T-cell (primary cell): ENCODE measurements around the gene MFAP2. TPM values are rescaled to one million over a fixed set of nuclear protein-coding genes. Genes with fewer than 3 reads are reported as not detected.
"Not testable (repeated sequence)": the region's sequence is repeated elsewhere in the genome, so short reads cannot be mapped to it uniquely, and the experiment has no call there.

Source experiments
- ATAC-seq, 4 experiments: fragments of 200-7000 bp in 3 of 4; fragments of 150-1000 bp in 1 of 4; cut with Tn5 transposase; replicated peaks in 1 of 4; 1 replicate in 3 of 4; 2 replicates in 1 of 4; pipeline ENCODE4 v1.10.0; 2021; ENCODE audit warnings: moderate library complexity in 3 of 4, mild to moderate bottlenecking in 2 of 4, moderate number of reproducible peaks in 1 of 4
- CTCF ChIA-PET, 2 donors: fragments of 300-600 bp; sonication (Branson Sonifier 250); formaldehyde crosslinking; loops; one replicate each; lab custom pipeline; 2022; ENCODE audit warnings: antibody characterized with exemption in 2 of 2; lab: Charles Lee
- POLR2A ChIA-PET, 2 donors: fragments of 300-600 bp; sonication (Branson Sonifier 250); formaldehyde crosslinking; loops; one replicate each; lab custom pipeline; 2022; ENCODE audit warnings: antibody characterized with exemption in 2 of 2; lab: Charles Lee
- DNase-seq, 35 experiments: peaks; one replicate each; pipeline versions ENCODE4 v3.0.0 to v3.0.0-alpha.2; 2013 to 2023
- H3K27ac ChIP-seq: one replicate; pipeline ENCODE4 v1.5.1; 2013; ENCODE audit warnings: low read length
- H3K27me3 ChIP-seq, 2 experiments: replicated peaks in 1 of 2; 1 replicate in 1 of 2; 2 replicates in 1 of 2; pipeline versions ENCODE4 v1.6.1 to v1.7.0; 2013; ENCODE audit warnings: low read length in 1 of 2, mixed read lengths in 1 of 2; ENCODE audit not compliant: control insufficient read depth in 2 of 2, insufficient read depth in 2 of 2; ENCODE audit errors: extremely low read depth in 1 of 2
- H3K36me3 ChIP-seq, 2 donors: 1 replicate in 1 of 2; 2 replicates in 1 of 2; pipeline versions ENCODE4 v1.6.1 to v1.7.0; 2013; ENCODE audit warnings: low read length in 1 of 2; ENCODE audit not compliant: control insufficient read depth in 2 of 2, insufficient read depth in 1 of 2; ENCODE audit errors: extremely low read depth in 1 of 2
- H3K4me1 ChIP-seq, 2 experiments: 1 replicate in 1 of 2; 2 replicates in 1 of 2; pipeline versions ENCODE4 v1.6.1 to v1.7.0; 2013; ENCODE audit warnings: low read length in 2 of 2, mixed read lengths in 1 of 2; ENCODE audit not compliant: insufficient read depth in 2 of 2, control insufficient read depth in 1 of 2; ENCODE audit errors: extremely low read depth in 1 of 2
- H3K4me3 ChIP-seq, 2 donors: 1 replicate in 1 of 2; 2 replicates in 1 of 2; pipeline versions ENCODE4 v1.5.1 to v1.7.0; 2013; ENCODE audit warnings: mild to moderate bottlenecking in 2 of 2, low read length in 1 of 2, moderate library complexity in 1 of 2; ENCODE audit not compliant: control insufficient read depth in 1 of 2; ENCODE audit errors: extremely low read depth in 1 of 2
- H3K9me3 ChIP-seq: 2 replicates; pipeline ENCODE4 v1.7.0; 2013
- H3K27ac Mint-ChIP-seq, 2 donors: one replicate each; pipeline ENCODE4 v1.8.0; 2020 to 2021; ENCODE audit warnings: mild to moderate bottlenecking in 2 of 2, mixed read lengths in 2 of 2
- H3K27me3 Mint-ChIP-seq, 2 donors: one replicate each; pipeline ENCODE4 v1.8.0; 2021 to 2022; ENCODE audit warnings: mixed read lengths in 2 of 2
- H3K36me3 Mint-ChIP-seq: one replicate; pipeline ENCODE4 v1.8.0; 2021; ENCODE audit warnings: mixed read lengths
- H3K4me1 Mint-ChIP-seq, 3 donors: one replicate each; pipeline ENCODE4 v1.8.0; 2020 to 2022; ENCODE audit warnings: mixed read lengths in 3 of 3, mild to moderate bottlenecking in 1 of 3
- H3K4me3 Mint-ChIP-seq, 3 donors: one replicate each; pipeline ENCODE4 v1.8.0; 2020 to 2022; ENCODE audit warnings: mild to moderate bottlenecking in 3 of 3, mixed read lengths in 3 of 3, moderate library complexity in 3 of 3
- H3K9me3 Mint-ChIP-seq, 3 donors: one replicate each; pipeline ENCODE4 v1.8.0; 2020 to 2022; ENCODE audit warnings: mixed read lengths in 3 of 3
- WGBS: methylation state at CpG from one replicate; pipeline ENCODE4 v1.1.5; 2013; ENCODE audit warnings: missing lambda C conversion rate; ENCODE audit not compliant: insufficient coverage; 5-methylcytosine and 5-hydroxymethylcytosine counted together
- total RNA-seq, 35 experiments: library from RNA in 6 of 35; stranded (reverse) in 6 of 35; fragments of 120-200 nt in 1 of 35; gene quantifications; one replicate each; pipeline versions ENCODE4 v1.2.1 to v1.2.4 and lab custom pipeline; 2013 to 2026

Gene MFAP2
- total RNA-seq, 5 donors from 2014 or later (not counting 1 experiment from before 2014, with no cell fraction given): not detected

- H3K27ac ChIP-seq, H3K27me3 ChIP-seq, H3K4me1 Mint-ChIP-seq, POLR2A ChIA-PET, H3K27me3 Mint-ChIP-seq, ATAC-seq, H3K4me3 Mint-ChIP-seq, H3K4me3 ChIP-seq, H3K36me3 ChIP-seq, H3K9me3 ChIP-seq, H3K4me1 ChIP-seq, DNase-seq, H3K9me3 Mint-ChIP-seq, H3K27ac Mint-ChIP-seq: not testable (repeated sequence)
- peaks cover 32% of the 10 kb centered on the region for H3K36me3 Mint-ChIP-seq
- CTCF ChIA-PET: interaction anchor here (0.7 kb wide), 2 partner anchors 8 to 160 kb away, joined by 3 to 5 read pairs; no protein-coding TSS in a partner anchor
Observed at GRCh38 chr1:16933945-16934344, 46.5 kb downstream of the MFAP2 start.

GRCh38 chr1:16931206-16931934 lies 49.0 kb downstream of the MFAP2 start:
- H3K9me3 ChIP-seq, H3K27me3 ChIP-seq, H3K9me3 Mint-ChIP-seq, H3K4me3 ChIP-seq, H3K27ac ChIP-seq, CTCF ChIA-PET, DNase-seq, H3K27me3 Mint-ChIP-seq, H3K27ac Mint-ChIP-seq, H3K4me1 ChIP-seq, POLR2A ChIA-PET, H3K4me3 Mint-ChIP-seq, ATAC-seq, H3K36me3 ChIP-seq: not testable (repeated sequence)
- Mint-ChIP-seq H3K4me1 (peaks cover 0 to 17% (median 2%) of the 10 kb centered on the region in 3 donors), H3K36me3 (peaks cover 24% of the 10 kb centered on the region)
- 97% methylated on average over 10 of the region's 18 CpGs for WGBS

GRCh38 chr1:16929146-16930041 lies 51.0 kb downstream of the MFAP2 start:
- H3K27ac ChIP-seq, DNase-seq, ATAC-seq, H3K4me1 ChIP-seq, H3K27me3 ChIP-seq, H3K4me3 ChIP-seq, H3K27ac Mint-ChIP-seq, H3K27me3 Mint-ChIP-seq, H3K9me3 Mint-ChIP-seq, H3K9me3 ChIP-seq, POLR2A ChIA-PET, H3K36me3 ChIP-seq, H3K4me3 Mint-ChIP-seq: not testable (repeated sequence)
- CTCF ChIA-PET: interaction anchor here in 1 of 2 donors (0.5 to 0.6 kb wide), 2 partner anchors 31 to 48 kb away, joined by 3 read pairs; no protein-coding TSS in a partner anchor
- peaks cover 21% of the 10 kb centered on the region for H3K36me3 Mint-ChIP-seq
- peaks cover 2 to 25% (median 8%) of the 10 kb centered on the region in 3 donors for H3K4me1 Mint-ChIP-seq
- WGBS: 88% methylated on average over 18 of the region's 24 CpGs

GRCh38 chr1:16927711-16928485 lies 52.5 kb downstream of the MFAP2 start:
- Histone ChIP-seq H3K27ac (no peak overlapping the region), H3K27me3 (no peaks in the 10 kb centered on the region), H3K36me3 (peaks cover 0 to 4% of the 10 kb centered on the region in 2 donors), H3K9me3 (no peaks in the 10 kb centered on the region), H3K4me1 (peaks cover 0 to 3% of the 10 kb centered on the region in 2 experiments), H3K4me3 (no peak overlapping the region)
- ATAC-seq (peak in 2 of 4 experiments; percentile 20 to 56), DNase-seq (no peak)
- 83% methylated on average over 12 of the region's 13 CpGs for WGBS
- Mint-ChIP-seq H3K4me1 (peaks cover 6 to 25% (median 10%) of the 10 kb centered on the region in 3 donors), H3K27me3 (no peaks in the 10 kb centered on the region), H3K4me3 (no peak overlapping the region), H3K27ac (no peak overlapping the region), H3K9me3 (no peaks in the 10 kb centered on the region), H3K36me3 (peaks cover 21% of the 10 kb centered on the region)
- ChIA-PET POLR2A (interaction anchor here in 1 of 2 donors (0.6 kb wide), 1 partner anchor 1083 kb away, joined by 3 read pairs; no protein-coding TSS in a partner anchor), CTCF (no interaction called here)

GRCh38 chr1:16927256-16927655 lies 53.2 kb downstream of the MFAP2 start:
- ChIA-PET CTCF (no interaction called here), POLR2A (no interaction called here)
- H3K4me3 Mint-ChIP-seq: no peak overlapping the region
- H3K4me3 ChIP-seq: no peak overlapping the region
- WGBS: 81% methylated on average over 14 of the region's 14 CpGs
- no peaks in the 10 kb centered on the region for H3K27me3 ChIP-seq
- peaks cover 0 to 4% of the 10 kb centered on the region in 2 donors for H3K36me3 ChIP-seq
- peaks cover 15% of the 10 kb centered on the region for H3K36me3 Mint-ChIP-seq
- H3K4me1 Mint-ChIP-seq: peaks cover 12 to 25% (median 15%) of the 10 kb centered on the region in 3 donors
- H3K9me3 Mint-ChIP-seq: no peaks in the 10 kb centered on the region
- H3K4me1 ChIP-seq: peaks cover 0 to 7% of the 10 kb centered on the region in 2 experiments
- DNase-seq (no peak), ATAC-seq (peak in 2 of 4 experiments; percentile 20 to 47)
- H3K27ac Mint-ChIP-seq: peak overlapping the region in 1 of 2 donors; percentile 24
- H3K9me3 ChIP-seq: no peaks in the 10 kb centered on the region
- H3K27ac ChIP-seq: no peak overlapping the region
- H3K27me3 Mint-ChIP-seq: no peaks in the 10 kb centered on the region
